ENCODE measurements around the gene CFAP97D1.

GRCh38 chr17:43770957-43771356, 9.3 kb upstream of the CFAP97D1 start:
- no peak for TF ChIP-seq POLR2AphosphoS5 (IDR thresholded peaks at IDR 0.05)
- TF ChIP-seq, protein P1, sequence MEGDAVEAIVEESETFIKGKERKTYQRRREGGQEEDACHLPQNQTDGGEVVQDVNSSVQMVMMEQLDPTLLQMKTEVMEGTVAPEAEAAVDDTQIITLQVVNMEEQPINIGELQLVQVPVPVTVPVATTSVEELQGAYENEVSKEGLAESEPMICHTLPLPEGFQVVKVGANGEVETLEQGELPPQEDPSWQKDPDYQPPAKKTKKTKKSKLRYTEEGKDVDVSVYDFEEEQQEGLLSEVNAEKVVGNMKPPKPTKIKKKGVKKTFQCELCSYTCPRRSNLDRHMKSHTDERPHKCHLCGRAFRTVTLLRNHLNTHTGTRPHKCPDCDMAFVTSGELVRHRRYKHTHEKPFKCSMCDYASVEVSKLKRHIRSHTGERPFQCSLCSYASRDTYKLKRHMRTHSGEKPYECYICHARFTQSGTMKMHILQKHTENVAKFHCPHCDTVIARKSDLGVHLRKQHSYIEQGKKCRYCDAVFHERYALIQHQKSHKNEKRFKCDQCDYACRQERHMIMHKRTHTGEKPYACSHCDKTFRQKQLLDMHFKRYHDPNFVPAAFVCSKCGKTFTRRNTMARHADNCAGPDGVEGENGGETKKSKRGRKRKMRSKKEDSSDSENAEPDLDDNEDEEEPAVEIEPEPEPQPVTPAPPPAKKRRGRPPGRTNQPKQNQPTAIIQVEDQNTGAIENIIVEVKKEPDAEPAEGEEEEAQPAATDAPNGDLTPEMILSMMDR (IDR thresholded peaks at IDR 0.05) = no peak
- no peak for TF ChIP-seq EP300 (IDR thresholded peaks at IDR 0.05)

All from gastroesophageal sphincter (tissue), 3 donors.